Esophagus muscularis mucosa (tissue), 4 donors: Measurements from ENCODE around the gene ADSL. TPM values are rescaled to one million over a fixed set of nuclear protein-coding genes. Genes with fewer than 3 reads are reported as not detected.

Experiments
- DNase-seq: peaks from one replicate; pipeline ENCODE4 v3.0.0-alpha.2; 2017; ENCODE audit errors: extremely low spot score
- H3K27ac ChIP-seq, 4 donors: fragments of 200-600 bp; sonication (generic); replicated peaks in 1 of 4; 1 replicate in 3 of 4; 2 replicates in 1 of 4; pipeline ENCODE4 v1.5.1; 2016 to 2019; ENCODE audit warnings: mild to moderate bottlenecking in 1 of 4
- H3K27me3 ChIP-seq, 4 donors: fragments of 200-600 bp; sonication (generic); one replicate each; pipeline versions ENCODE4 v1.5.1 to v1.6.0; 2016 to 2019
- H3K36me3 ChIP-seq, 4 donors: fragments of 200-600 bp; sonication (generic); one replicate each; pipeline ENCODE4 v1.5.1; 2016 to 2019
- H3K4me1 ChIP-seq, 4 donors: fragments of 200-600 bp; sonication (generic); one replicate each; pipeline ENCODE4 v1.5.1; 2016 to 2019
- H3K4me3 ChIP-seq, 4 donors: fragments of 200-600 bp; sonication (generic); 1 replicate in 2 of 4; 2 replicates in 2 of 4; pipeline ENCODE4 v1.5.1; 2016 to 2019; ENCODE audit warnings: mild to moderate bottlenecking in 4 of 4, moderate library complexity in 1 of 4
- H3K9me3 ChIP-seq, 4 donors: fragments of 200-600 bp; sonication (generic); 1 replicate in 3 of 4; 2 replicates in 1 of 4; pipeline ENCODE4 v1.5.1; 2016 to 2019
- EP300 ChIP-seq: sonication (generic); formaldehyde crosslinking; IDR thresholded peaks from one replicate; pipeline ENCODE4 v1.6.1; 2017; ENCODE audit warnings: antibody characterized with exemption
- POLR2A ChIP-seq: fragments of 450-650 bp; IDR thresholded peaks from one replicate; pipeline ENCODE4 v1.6.1; 2017; ENCODE audit warnings: antibody characterized with exemption, moderate library complexity, mild to moderate bottlenecking, low read depth
- POLR2AphosphoS5 ChIP-seq, 2 donors: sonication (generic); formaldehyde crosslinking; IDR thresholded peaks; one replicate each; pipeline ENCODE4 v1.6.1; 2017; ENCODE audit warnings: antibody characterized with exemption in 2 of 2
- WGBS: methylation state at CpG from one replicate; pipeline ENCODE4 v1.1.5; 2018; 5-methylcytosine and 5-hydroxymethylcytosine counted together
- intact Hi-C: fragments of 100-400 bp; cut with DNase I; formaldehyde crosslinking; loops from one replicate; pipeline ENCODE4 v1.15.1; 2023
- total RNA-seq, 4 donors: library from RNA; depleted of rRNA; stranded (reverse); fragments of >200 nt; gene quantifications; one replicate each; pipeline versions ENCODE4 v1.1.0 to v1.2.1, GENCODE V29; 2016
- TF ChIP-seq, protein P1 (sequence below), 3 experiments: fragments of 200-600 bp in 2 of 3; fragments of 450-650 bp in 1 of 3; sonication (generic) in 2 of 3; IDR thresholded peaks; one replicate each; pipeline ENCODE4 v1.5.1; 2017 to 2019; ENCODE audit warnings: antibody characterized with exemption in 3 of 3, mild to moderate bottlenecking in 2 of 3, moderate library complexity in 1 of 3

Gene ADSL
- total RNA-seq, 4 donors from 2014 or later, result 58.7 to 91.1 (median 76.3) TPM

GRCh38 chr22:40406063-40406890 is 60.0 kb downstream of the ADSL start:
- H3K9me3 ChIP-seq, result no peaks in the 10 kb centered on the region
- peaks cover 62 to 99% (median 92%) of the 10 kb centered on the region in 4 donors for H3K36me3 ChIP-seq
- no peaks in the 10 kb centered on the region for H3K27me3 ChIP-seq
- no peak overlapping the region for H3K27ac ChIP-seq
- H3K4me1 ChIP-seq, result no peaks in the 10 kb centered on the region
- DNase-seq, result no peak
- intact Hi-C loops, result no loop called here
- H3K4me3 ChIP-seq, result no peak overlapping the region
- WGBS, result 92% methylated on average over 21 of the region's 31 CpGs
- TF ChIP-seq POLR2AphosphoS5 (IDR thresholded peaks at IDR 0.05) (no peak), EP300 (no peak), POLR2A (no peak)
- TF ChIP-seq, protein P1, sequence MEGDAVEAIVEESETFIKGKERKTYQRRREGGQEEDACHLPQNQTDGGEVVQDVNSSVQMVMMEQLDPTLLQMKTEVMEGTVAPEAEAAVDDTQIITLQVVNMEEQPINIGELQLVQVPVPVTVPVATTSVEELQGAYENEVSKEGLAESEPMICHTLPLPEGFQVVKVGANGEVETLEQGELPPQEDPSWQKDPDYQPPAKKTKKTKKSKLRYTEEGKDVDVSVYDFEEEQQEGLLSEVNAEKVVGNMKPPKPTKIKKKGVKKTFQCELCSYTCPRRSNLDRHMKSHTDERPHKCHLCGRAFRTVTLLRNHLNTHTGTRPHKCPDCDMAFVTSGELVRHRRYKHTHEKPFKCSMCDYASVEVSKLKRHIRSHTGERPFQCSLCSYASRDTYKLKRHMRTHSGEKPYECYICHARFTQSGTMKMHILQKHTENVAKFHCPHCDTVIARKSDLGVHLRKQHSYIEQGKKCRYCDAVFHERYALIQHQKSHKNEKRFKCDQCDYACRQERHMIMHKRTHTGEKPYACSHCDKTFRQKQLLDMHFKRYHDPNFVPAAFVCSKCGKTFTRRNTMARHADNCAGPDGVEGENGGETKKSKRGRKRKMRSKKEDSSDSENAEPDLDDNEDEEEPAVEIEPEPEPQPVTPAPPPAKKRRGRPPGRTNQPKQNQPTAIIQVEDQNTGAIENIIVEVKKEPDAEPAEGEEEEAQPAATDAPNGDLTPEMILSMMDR (IDR thresholded peaks at IDR 0.05), result no peak

GRCh38 chr22:40407021-40407761 is 60.9 kb downstream of the ADSL start:
- no peak for DNase-seq
- Histone ChIP-seq H3K27me3 (no peaks in the 10 kb centered on the region), H3K4me1 (no peaks in the 10 kb centered on the region), H3K9me3 (no peaks in the 10 kb centered on the region), H3K4me3 (no peak overlapping the region), H3K36me3 (peaks cover 67 to 98% (median 91%) of the 10 kb centered on the region in 4 donors), H3K27ac (no peak overlapping the region)
- 96% methylated on average over 5 of the region's 37 CpGs for WGBS
- TF ChIP-seq, protein P1 (IDR thresholded peaks at IDR 0.05), result no peak
- intact Hi-C loops, result no loop called here

GRCh38 chr22:40407831-40408717 is 61.8 kb downstream of the ADSL start:
- no peak overlapping the region for H3K4me3 ChIP-seq

DNA sequence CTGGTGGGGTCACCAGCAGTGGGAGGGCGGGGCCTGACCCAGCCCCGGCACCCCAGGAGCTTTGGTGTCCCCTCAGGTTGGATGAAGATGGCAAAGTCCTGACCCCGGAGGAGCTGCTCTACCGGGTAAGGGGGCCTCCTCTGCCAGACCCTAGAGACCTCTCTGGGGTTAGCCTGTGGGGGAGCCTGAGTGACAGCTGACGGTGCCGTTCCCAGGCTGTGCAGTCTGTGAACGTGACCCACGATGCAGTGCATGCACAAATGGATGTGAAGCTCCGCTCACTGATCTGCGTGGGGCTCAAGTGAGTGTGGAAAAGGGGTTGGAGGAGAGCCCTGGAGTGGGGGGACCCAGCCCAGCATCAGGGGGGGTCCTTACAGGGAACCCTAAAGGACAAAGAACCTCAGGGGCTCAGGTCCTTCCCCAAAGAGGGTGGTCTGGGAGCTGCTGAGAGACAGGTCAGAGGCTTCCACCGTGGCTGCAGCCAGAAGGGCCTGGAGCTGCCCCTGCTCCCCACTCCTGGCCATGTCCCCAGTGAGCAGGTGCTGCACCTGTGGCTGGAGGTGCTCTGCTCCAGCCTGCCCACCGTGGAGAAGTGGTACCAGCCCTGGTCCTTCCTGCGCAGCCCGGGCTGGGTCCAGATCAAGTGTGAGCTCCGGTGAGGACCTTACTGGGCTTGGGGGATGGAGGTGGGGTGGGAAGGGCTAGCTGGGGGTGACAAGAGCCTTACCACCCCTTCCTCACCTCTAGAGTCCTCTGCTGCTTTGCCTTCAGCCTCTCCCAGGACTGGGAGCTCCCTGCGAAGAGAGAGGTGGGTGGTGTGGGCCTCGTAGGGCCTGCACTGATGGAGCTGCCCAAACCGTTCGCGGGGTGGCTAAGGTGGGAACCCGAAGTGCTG is 62.7 kb downstream of the ADSL start:
- Histone ChIP-seq H3K27me3 (no peaks in the 10 kb centered on the region), H3K4me3 (no peak overlapping the region), H3K36me3 (peaks cover 67 to 86% (median 82%) of the 10 kb centered on the region in 4 donors), H3K4me1 (peaks cover 0 to 2% (median 0%) of the 10 kb centered on the region in 4 donors), H3K9me3 (no peaks in the 10 kb centered on the region), H3K27ac (no peak overlapping the region)
- intact Hi-C loops, result no loop called here
- no peak for TF ChIP-seq POLR2AphosphoS5 (IDR thresholded peaks at IDR 0.05)
- TF ChIP-seq, protein P1 (IDR thresholded peaks at IDR 0.05), result no peak
- no peak for TF ChIP-seq POLR2A
- no peak for TF ChIP-seq EP300
- 92% methylated on average over 8 of the region's 21 CpGs for WGBS
- no peak for DNase-seq

More at GRCh38 chr22:40407831-40408717, 61.8 kb downstream of the ADSL start:
- intact Hi-C loops, result no loop called here
- no peak overlapping the region for H3K27ac ChIP-seq
- H3K27me3 ChIP-seq, result no peaks in the 10 kb centered on the region
- TF ChIP-seq EP300 (no peak), POLR2A (no peak)
- peaks cover 67 to 95% (median 88%) of the 10 kb centered on the region in 4 donors for H3K36me3 ChIP-seq
- H3K4me1 ChIP-seq, result no peaks in the 10 kb centered on the region
- no peak for DNase-seq
- WGBS, result 85% methylated on average over 13 of the region's 32 CpGs
- H3K9me3 ChIP-seq, result no peaks in the 10 kb centered on the region
